NCI-H1417 (cell line): Measurements from ENCODE around the gene CNFN.
"Not testable (repeated sequence)": the region's sequence is repeated elsewhere in the genome, so short reads cannot be mapped to it uniquely, and the experiment has no call there.

ENCODE experiments used
- DNase-seq, 3 experiments: peaks; one replicate each; lab custom pipeline; 2025; lab: John Stamatoyannopoulos, UW

Gene CNFN

GRCh38 chr19:42351079-42351735 is 38.9 kb downstream of the CNFN start:
- DNase-seq: no peak

- DNase-seq: no peak
These were observed 39.7 kb downstream of the CNFN start for GRCh38 chr19:42350417-42350816.

- DNase-seq: no peak
These were observed 40.6 kb downstream of the CNFN start for GRCh38 chr19:42349378-42350107.

GRCh38 chr19:42348211-42348610 is 41.9 kb downstream of the CNFN start:
- no peak for DNase-seq

GRCh38 chr19:42345191-42345812 is 44.8 kb downstream of the CNFN start:
- no peak for DNase-seq

GRCh38 chr19:42344336-42344893 is 45.7 kb downstream of the CNFN start:
- no peak for DNase-seq

GRCh38 chr19:42343344-42344110 is 46.6 kb downstream of the CNFN start:
- DNase-seq: no peak

GRCh38 chr19:42339922-42340321 is 50.2 kb downstream of the CNFN start:
- not testable (repeated sequence) for DNase-seq

- not testable (repeated sequence) for DNase-seq
These were observed 50.8 kb downstream of the CNFN start for GRCh38 chr19:42339126-42339860.
